Breast epithelium (tissue), 3 donors: ENCODE measurements around the gene OR7A5.
"Not testable (repeated sequence)": the region's sequence is repeated elsewhere in the genome, so short reads cannot be mapped to it uniquely, and the experiment has no call there.

Experiments used
- POLR2AphosphoS5 ChIP-seq, 3 donors: sonication (generic); formaldehyde crosslinking; IDR thresholded peaks; one replicate each; pipeline ENCODE4 v1.6.1; 2017; ENCODE audit warnings: antibody characterized with exemption in 3 of 3
- TF ChIP-seq, protein P1 (sequence below), 3 donors: fragments of 450-650 bp; IDR thresholded peaks; one replicate each; pipeline ENCODE4 v1.5.1; 2016 to 2017; ENCODE audit warnings: antibody characterized with exemption in 3 of 3, mild to moderate bottlenecking in 3 of 3, moderate library complexity in 3 of 3

DNA sequence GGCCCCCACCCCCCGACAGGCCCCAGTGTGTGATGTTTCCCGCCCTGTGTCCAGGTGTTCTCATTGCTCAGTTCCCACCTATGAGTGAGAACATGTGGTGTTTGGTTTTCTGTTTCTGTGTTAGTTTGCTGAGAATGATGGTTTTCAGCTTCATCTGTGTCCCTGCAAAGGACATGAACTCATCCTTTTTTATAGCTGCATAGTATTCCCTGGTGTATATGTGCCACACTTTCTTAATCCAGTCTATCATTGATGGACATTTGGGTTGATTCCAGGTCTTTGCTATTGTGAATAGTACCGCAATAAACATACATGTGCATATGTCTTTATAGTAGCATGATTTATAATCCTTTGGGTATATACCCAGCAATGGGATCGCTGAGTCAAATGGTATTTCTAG lies 57.3 kb downstream of the OR7A5 start:
- TF ChIP-seq POLR2AphosphoS5 (IDR thresholded peaks at IDR 0.05) = not testable (repeated sequence)
- TF ChIP-seq, protein P1, sequence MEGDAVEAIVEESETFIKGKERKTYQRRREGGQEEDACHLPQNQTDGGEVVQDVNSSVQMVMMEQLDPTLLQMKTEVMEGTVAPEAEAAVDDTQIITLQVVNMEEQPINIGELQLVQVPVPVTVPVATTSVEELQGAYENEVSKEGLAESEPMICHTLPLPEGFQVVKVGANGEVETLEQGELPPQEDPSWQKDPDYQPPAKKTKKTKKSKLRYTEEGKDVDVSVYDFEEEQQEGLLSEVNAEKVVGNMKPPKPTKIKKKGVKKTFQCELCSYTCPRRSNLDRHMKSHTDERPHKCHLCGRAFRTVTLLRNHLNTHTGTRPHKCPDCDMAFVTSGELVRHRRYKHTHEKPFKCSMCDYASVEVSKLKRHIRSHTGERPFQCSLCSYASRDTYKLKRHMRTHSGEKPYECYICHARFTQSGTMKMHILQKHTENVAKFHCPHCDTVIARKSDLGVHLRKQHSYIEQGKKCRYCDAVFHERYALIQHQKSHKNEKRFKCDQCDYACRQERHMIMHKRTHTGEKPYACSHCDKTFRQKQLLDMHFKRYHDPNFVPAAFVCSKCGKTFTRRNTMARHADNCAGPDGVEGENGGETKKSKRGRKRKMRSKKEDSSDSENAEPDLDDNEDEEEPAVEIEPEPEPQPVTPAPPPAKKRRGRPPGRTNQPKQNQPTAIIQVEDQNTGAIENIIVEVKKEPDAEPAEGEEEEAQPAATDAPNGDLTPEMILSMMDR (IDR thresholded peaks at IDR 0.05) = not testable (repeated sequence)
